GM21786 (cell line): ENCODE results near the gene GAK.

Experiments
- ATAC-seq: cut with Tn5 transposase; IDR thresholded peaks from one replicate; pipeline ENCODE4 v1.9.1; 2021; ENCODE audit not compliant: unreplicated experiment

The GAK gene

GRCh38 chr4:964346-965025 is 32.4 kb upstream of the GAK start:
- no peak for ATAC-seq

- no peak for ATAC-seq
Observed at GRCh38 chr4:963276-964225, 31.4 kb upstream of the GAK start.

- no peak for ATAC-seq
Observed at GRCh38 chr4:962231-963208, 30.4 kb upstream of the GAK start.

- ATAC-seq = no peak
Observed at GRCh38 chr4:961351-962230, 29.5 kb upstream of the GAK start.

GRCh38 chr4:960636-961350 is 28.7 kb upstream of the GAK start:
- ATAC-seq = no peak

- no peak for ATAC-seq
Observed at GRCh38 chr4:960140-960635, 28.1 kb upstream of the GAK start.

GRCh38 chr4:959338-960139 is 27.4 kb upstream of the GAK start:
- ATAC-seq = no peak

GRCh38 chr4:958696-959337 is 26.7 kb upstream of the GAK start:
- no peak for ATAC-seq

GRCh38 chr4:958314-958665 is 26.2 kb upstream of the GAK start:
- no peak for ATAC-seq

- ATAC-seq = no peak
Observed at GRCh38 chr4:957581-958313, 25.6 kb upstream of the GAK start.

- no peak for ATAC-seq
Observed at GRCh38 chr4:957231-957580, 25.1 kb upstream of the GAK start.

- ATAC-seq = no peak
Observed at GRCh38 chr4:956531-957230, 24.6 kb upstream of the GAK start.

GRCh38 chr4:955931-956381 is 23.8 kb upstream of the GAK start:
- ATAC-seq = no peak

GRCh38 chr4:955161-955921 is 23.2 kb upstream of the GAK start:
- ATAC-seq = no peak

- no peak for ATAC-seq
Observed at GRCh38 chr4:954211-955020, 22.3 kb upstream of the GAK start.
